Lower lobe of right lung (tissue), 2 donors: ENCODE measurements around the gene PYGM. TPM values are rescaled to one million over a fixed set of nuclear protein-coding genes. Genes with fewer than 3 reads are reported as not detected.

ENCODE experiments used
- ATAC-seq, 2 donors: fragments of 200-7000 bp; cut with Tn5 transposase; one replicate each; pipeline ENCODE4 v1.9.1; 2020 to 2022; ENCODE audit warnings: mild to moderate bottlenecking in 2 of 2, moderate library complexity in 2 of 2
- DNase-seq: peaks from one replicate; pipeline ENCODE4 v3.0.0-alpha.2; 2020
- H3K27ac ChIP-seq: fragments of 200-600 bp; one replicate; pipeline ENCODE4 v1.8.0; 2022
- H3K27me3 ChIP-seq: fragments of 200-600 bp; one replicate; pipeline ENCODE4 v1.8.0; 2022; ENCODE audit warnings: low read depth
- H3K36me3 ChIP-seq: fragments of 200-600 bp; one replicate; pipeline ENCODE4 v1.8.0; 2022; ENCODE audit warnings: mild to moderate bottlenecking
- H3K4me1 ChIP-seq: fragments of 200-600 bp; one replicate; pipeline ENCODE4 v1.8.0; 2022
- H3K4me3 ChIP-seq: fragments of 200-600 bp; one replicate; pipeline ENCODE4 v1.8.0; 2022; ENCODE audit warnings: mild to moderate bottlenecking
- H3K9me3 ChIP-seq: fragments of 200-600 bp; one replicate; pipeline ENCODE4 v1.8.0; 2022
- CTCF ChIP-seq: fragments of 200-600 bp; IDR thresholded peaks from one replicate; pipeline ENCODE4 v1.8.0; 2022; ENCODE audit warnings: antibody characterized with exemption, mild to moderate bottlenecking
- intact Hi-C: fragments of 100-400 bp; cut with DNase I; formaldehyde crosslinking; loops from one replicate; pipeline ENCODE4 v1.11.0; 2022
- total RNA-seq: library from RNA; stranded (reverse); fragmentation: NEBNext Ultra II Directional; extraction: Animal tissue kit (Norgen Biotek cat#: 25700); gene quantifications from one replicate; pipeline ENCODE4 v1.2.1, GENCODE V29; 2021
- donor health status: DM: no; HTN: yes; CAD: no; lungs with severe emphysema.

Gene PYGM
- total RNA-seq, 1 donor from 2014 or later: 2.6 TPM

- no peak for TF ChIP-seq CTCF
- intact Hi-C loops: no loop called here
- peaks cover 31% of the 10 kb centered on the region for H3K36me3 ChIP-seq
- DNase-seq (peak; percentile 28), ATAC-seq (no peak)
- H3K9me3 ChIP-seq: no peaks in the 10 kb centered on the region
- H3K4me3 ChIP-seq: no peak overlapping the region
- peaks cover 5% of the 10 kb centered on the region for H3K4me1 ChIP-seq
- H3K27ac ChIP-seq: no peak overlapping the region
- no peaks in the 10 kb centered on the region for H3K27me3 ChIP-seq
These were observed 30.7 kb upstream of the PYGM start for GRCh38 chr11:64790205-64791095.

GRCh38 chr11:64789331-64790204, 29.8 kb upstream of the PYGM start:
- peak; percentile 38 for DNase-seq
- H3K27me3 ChIP-seq: no peaks in the 10 kb centered on the region

GRCh38 chr11:64788321-64789215, 28.8 kb upstream of the PYGM start:
- intact Hi-C loops: no loop called here
- Histone ChIP-seq H3K27me3 (no peaks in the 10 kb centered on the region), H3K36me3 (peaks cover 31% of the 10 kb centered on the region), H3K9me3 (no peaks in the 10 kb centered on the region), H3K27ac (no peak overlapping the region), H3K4me3 (no peak overlapping the region), H3K4me1 (peaks cover 5% of the 10 kb centered on the region)
- ATAC-seq (peak in 1 of 2 donors; percentile 22), DNase-seq (peak; percentile 31)
- no peak for TF ChIP-seq CTCF

More at GRCh38 chr11:64789331-64790204, 29.8 kb upstream of the PYGM start:
- intact Hi-C loops: no loop called here
- Histone ChIP-seq H3K27ac (no peak overlapping the region), H3K4me3 (no peak overlapping the region), H3K4me1 (peaks cover 5% of the 10 kb centered on the region), H3K36me3 (peaks cover 31% of the 10 kb centered on the region), H3K9me3 (no peaks in the 10 kb centered on the region)
- ATAC-seq: no peak
- no peak for TF ChIP-seq CTCF

GRCh38 chr11:64787526-64788320, 27.9 kb upstream of the PYGM start:
- ATAC-seq (peak; percentile 76 to 77), DNase-seq (peak; percentile 78)
- H3K27me3 ChIP-seq: no peaks in the 10 kb centered on the region
- H3K36me3 ChIP-seq: peaks cover 31% of the 10 kb centered on the region
- H3K9me3 ChIP-seq: no peaks in the 10 kb centered on the region
- intact Hi-C loops: no loop called here
- TF ChIP-seq CTCF: peak; percentile 73
- H3K4me1 ChIP-seq: peaks cover 5% of the 10 kb centered on the region
- H3K27ac ChIP-seq: no peak overlapping the region
- no peak overlapping the region for H3K4me3 ChIP-seq
